HG03520 (cell line): ENCODE results near the gene ATP8B4.

Source experiments
- ATAC-seq: cut with Tn5 transposase; IDR thresholded peaks from one replicate; pipeline ENCODE4 v1.9.1; 2021; ENCODE audit warnings: mild to moderate bottlenecking, moderate library complexity; ENCODE audit not compliant: unreplicated experiment

ATP8B4 gene

GRCh38 chr15:49865925-49866757, 252.9 kb downstream of the ATP8B4 start:
- ATAC-seq, result no peak

GRCh38 chr15:49864251-49864650, 254.8 kb downstream of the ATP8B4 start:
- ATAC-seq, result no peak

GRCh38 chr15:49863431-49864224, 255.4 kb downstream of the ATP8B4 start:
- no peak for ATAC-seq

GRCh38 chr15:49860101-49860500, 258.9 kb downstream of the ATP8B4 start:
- ATAC-seq, result no peak

GRCh38 chr15:49857496-49858475, 261.2 kb downstream of the ATP8B4 start:
- ATAC-seq, result no peak

GRCh38 chr15:49855917-49856637, 263.0 kb downstream of the ATP8B4 start:
- ATAC-seq, result no peak

GRCh38 chr15:49852756-49853155, 266.3 kb downstream of the ATP8B4 start:
- ATAC-seq, result no peak

GRCh38 chr15:49848807-49849206, 270.2 kb downstream of the ATP8B4 start:
- ATAC-seq, result no peak

GRCh38 chr15:49848282-49848724, 270.7 kb downstream of the ATP8B4 start:
- ATAC-seq, result no peak

- no peak for ATAC-seq
These were observed 271.4 kb downstream of the ATP8B4 start for GRCh38 chr15:49847423-49848281.

GRCh38 chr15:49844390-49844789, 274.6 kb downstream of the ATP8B4 start:
- no peak for ATAC-seq

GRCh38 chr15:49843725-49844124, 275.3 kb downstream of the ATP8B4 start:
- ATAC-seq, result no peak

GRCh38 chr15:49842031-49842730, 276.9 kb downstream of the ATP8B4 start:
- no peak for ATAC-seq

- no peak for ATAC-seq
These were observed 286.5 kb downstream of the ATP8B4 start for GRCh38 chr15:49832511-49832910.

GRCh38 chr15:49831206-49831965, 287.6 kb downstream of the ATP8B4 start:
- ATAC-seq, result no peak

- ATAC-seq, result no peak
These were observed 288.6 kb downstream of the ATP8B4 start for GRCh38 chr15:49830391-49830790.

GRCh38 chr15:49827311-49827710, 291.7 kb downstream of the ATP8B4 start:
- ATAC-seq, result no peak
